GM18909 (cell line): ENCODE data around the gene ZNF462.
"Not testable (repeated sequence)": the region's sequence is repeated elsewhere in the genome, so short reads cannot be mapped to it uniquely, and the experiment has no call there.

Experiments used
- ATAC-seq: cut with Tn5 transposase; IDR thresholded peaks from one replicate; pipeline ENCODE4 v1.9.1; 2021; ENCODE audit warnings: mild to moderate bottlenecking; ENCODE audit not compliant: unreplicated experiment, poor library complexity

Gene ZNF462

DNA sequence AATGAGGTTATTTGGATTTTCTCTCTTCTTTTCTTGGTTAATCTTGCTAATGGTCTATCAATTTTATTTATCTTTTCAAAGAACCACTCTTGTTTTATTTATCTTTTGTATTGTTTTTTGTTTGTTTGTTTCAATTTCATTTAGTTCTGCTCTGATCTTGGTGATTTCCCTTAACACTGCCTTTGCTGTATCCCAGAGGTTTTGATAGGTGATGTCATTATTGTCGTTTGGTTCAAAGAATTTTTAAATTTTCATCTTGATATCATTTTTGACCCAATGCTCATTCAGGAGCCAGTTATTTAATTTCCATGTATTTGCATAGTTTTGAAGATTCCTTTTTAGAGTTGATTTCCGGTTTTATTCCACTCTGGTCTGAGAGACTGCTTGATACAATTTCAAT, 126.9 kb downstream of the ZNF462 start:
- not testable (repeated sequence) for ATAC-seq

- no peak for ATAC-seq
These were observed 129.2 kb downstream of the ZNF462 start for GRCh38 chr9:106992186-106992585.

- ATAC-seq, result no peak
These were observed 130.6 kb downstream of the ZNF462 start for GRCh38 chr9:106993603-106994002.

DNA sequence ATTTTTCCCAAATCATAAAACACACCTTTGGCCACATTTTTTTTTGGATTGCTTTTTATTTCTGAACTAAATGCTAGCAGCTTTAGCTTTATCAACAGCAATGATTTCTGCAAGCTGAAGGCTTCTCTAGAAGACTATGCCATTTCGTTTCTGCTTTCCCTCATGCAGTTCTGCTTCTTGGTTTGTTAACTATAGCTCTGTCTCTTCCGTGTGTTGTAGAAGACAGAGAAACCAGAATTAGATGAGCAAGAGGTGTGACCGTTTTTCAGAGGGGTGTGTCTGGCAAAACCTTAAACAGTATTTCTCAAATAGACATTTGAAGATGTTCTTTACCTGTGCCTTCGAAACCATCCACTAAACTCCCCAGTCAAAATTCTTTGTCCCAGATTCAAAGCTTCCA, 131.5 kb downstream of the ZNF462 start:
- ATAC-seq, result no peak

DNA sequence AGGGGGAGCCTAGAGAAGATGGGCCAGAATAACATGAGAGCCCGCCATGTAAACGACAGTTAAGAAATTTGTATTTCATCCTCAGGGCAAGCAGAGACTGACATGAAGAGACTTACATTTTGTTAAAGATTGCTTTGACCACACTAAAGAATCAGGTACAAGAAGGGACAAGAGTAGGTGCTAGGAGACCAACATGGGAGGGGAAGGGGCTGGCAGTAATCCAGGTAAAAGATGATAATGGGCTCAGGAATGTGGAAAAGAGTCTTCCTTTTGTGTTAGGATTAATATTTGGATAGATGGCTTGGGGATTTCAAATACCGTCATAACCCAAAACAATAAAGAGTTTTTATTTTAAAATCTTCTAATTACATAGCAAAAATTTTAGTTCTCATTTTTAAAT, 137.3 kb downstream of the ZNF462 start:
- ATAC-seq, result no peak

DNA sequence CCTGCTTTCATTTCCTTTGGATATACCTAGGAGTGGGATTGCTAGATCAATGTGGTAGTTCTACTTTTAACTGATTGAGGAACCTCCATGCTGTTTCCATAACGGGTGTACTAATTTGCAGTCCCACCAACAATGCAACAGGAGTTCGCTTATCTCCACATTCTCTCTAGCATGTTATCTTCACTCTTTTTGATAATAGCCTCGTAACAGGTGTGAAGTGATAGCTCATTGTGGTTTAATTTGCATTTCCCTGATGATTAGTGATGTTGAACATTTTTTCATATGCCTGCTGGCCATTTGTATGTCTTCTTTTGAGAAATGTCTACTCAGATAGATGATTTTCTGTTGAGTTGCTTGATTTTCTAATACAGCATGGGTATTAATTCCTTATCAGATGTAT, 142.2 kb downstream of the ZNF462 start:
- no peak for ATAC-seq

GRCh38 chr9:107007402-107007801, 144.4 kb downstream of the ZNF462 start:
- no peak for ATAC-seq

- no peak for ATAC-seq
These were observed 145.0 kb downstream of the ZNF462 start for GRCh38 chr9:107008011-107008410.

DNA sequence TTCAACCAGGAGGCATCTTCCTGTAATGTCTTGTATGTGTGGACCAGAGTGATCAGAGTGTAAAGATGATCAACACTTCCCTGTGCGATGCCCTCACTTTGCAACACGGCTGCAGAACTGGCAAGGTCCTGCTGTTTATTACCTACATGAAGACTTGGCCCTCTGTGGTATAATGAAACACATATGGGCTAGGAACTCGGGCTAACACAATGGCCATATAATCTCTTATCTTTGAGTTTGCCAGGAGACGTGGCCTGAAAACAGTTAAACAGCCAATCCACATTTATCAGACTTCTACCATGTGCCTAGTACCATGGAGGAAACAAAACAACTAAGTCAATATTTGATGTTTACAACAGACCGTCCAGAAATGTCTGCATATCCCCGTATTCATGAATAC, 145.5 kb downstream of the ZNF462 start:
- no peak for ATAC-seq

- ATAC-seq, result no peak
These were observed 153.4 kb downstream of the ZNF462 start for GRCh38 chr9:107016383-107016782.

DNA sequence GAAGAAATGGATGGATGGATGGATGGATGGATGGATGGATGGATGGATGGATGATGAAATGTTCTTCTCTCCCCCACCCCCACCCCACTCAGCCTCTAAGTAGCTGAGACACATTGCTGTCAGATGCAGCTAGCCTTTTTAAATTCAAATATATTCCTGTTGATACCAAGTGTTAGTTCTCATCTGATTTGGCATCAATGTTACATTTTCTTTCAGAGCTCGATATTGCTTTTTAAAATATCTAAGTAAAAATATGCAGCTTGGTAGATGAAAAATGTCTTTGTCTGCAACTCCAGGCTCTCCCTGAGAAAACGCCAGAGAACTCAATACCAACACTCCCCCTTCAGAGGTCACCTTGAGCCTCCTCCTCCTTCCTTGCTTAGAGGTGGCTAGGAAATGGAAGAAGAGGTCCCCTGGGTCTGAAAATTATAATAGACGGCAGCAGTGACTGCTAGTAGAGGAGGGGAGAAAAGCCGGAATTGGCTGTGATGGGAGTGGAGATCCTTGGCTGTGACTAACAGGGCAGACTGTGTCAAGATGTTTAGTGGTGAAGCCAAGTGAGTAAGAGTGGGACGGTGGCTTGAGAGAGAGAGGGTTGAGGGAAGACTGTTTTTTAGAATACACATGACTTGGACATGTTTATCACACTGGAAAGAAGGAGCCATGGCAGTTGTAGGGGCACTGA, 156.0 kb downstream of the ZNF462 start:
- no peak for ATAC-seq

DNA sequence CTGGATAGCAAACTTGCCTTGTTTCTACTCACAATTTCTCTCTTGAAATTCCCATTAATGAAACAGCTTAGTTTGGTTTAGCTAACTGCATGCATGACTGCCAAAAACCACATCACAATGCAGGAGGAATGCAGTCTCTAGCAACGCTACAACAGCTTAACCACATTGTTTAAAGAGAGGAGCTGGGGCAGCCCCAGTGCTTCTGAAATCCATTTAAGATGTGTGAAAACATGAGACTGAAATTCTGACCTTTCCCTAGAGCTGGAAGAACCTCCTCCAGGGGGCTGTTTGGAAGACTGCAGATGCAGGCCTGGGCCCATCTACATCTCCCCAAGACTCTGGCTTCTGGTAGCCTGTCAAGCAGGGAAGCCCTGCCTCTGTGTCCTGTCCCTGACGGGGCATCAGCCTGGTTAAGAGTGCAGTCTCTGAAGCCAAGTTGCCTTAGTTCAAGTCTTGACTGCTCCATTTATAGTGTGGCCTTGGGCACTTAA, 157.1 kb downstream of the ZNF462 start:
- ATAC-seq, result no peak

GRCh38 chr9:107024193-107024592, 161.2 kb downstream of the ZNF462 start:
- ATAC-seq, result peak; percentile 95

DNA sequence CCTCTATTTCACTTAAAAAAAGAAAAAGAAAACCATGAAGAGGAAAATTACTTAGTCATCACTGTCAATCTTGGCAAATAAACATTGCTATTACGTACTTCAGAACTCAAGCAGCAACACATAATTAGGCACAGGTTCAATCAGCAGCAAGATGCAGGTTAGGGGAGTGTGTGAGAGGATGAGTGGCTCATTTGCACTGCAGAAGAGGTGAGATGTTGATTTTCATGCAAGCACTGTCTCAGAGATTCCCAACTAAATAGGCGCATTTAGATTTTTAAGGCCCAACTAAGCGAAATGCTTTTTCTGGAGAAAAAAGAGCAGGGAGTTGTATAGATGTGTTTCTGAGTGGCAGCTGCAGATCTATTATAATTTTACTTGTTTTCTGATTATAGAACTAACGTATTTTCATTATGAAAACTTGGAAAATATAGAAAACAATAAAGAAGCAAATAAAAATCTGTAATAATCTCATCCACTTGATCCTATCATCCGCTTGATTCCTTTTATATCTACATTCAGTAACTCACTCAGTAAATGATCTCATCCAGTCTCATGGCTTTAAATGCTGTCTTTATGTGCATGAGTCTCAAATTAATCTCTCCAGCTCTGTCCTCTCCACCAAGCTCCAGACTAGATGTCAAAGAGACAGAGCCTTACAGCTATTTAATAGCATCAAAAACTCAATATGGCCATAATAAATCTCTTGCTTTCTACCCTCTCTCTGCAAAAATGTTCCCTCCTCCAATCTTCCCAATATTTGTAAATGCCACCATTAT, 162.5 kb downstream of the ZNF462 start:
- no peak for ATAC-seq

DNA sequence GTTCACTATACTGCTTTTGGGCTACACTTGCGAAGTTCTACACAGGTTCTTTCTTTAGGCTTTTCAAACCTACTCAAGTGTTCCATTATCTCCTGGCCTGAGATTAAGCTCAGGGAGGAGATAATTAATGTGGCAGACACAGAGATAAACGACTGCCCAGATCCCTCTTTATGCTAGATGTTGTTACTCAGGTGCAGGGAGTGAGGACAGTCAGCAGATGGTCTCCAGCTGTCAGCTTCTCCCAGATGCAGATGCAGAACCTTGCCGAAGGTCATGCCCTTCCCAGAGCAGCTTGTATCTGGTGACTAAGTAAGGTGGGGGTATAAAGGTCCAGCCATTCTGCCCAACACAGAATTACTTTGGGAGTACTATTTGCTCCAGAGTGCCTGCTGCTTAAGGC, 166.2 kb downstream of the ZNF462 start:
- no peak for ATAC-seq

DNA sequence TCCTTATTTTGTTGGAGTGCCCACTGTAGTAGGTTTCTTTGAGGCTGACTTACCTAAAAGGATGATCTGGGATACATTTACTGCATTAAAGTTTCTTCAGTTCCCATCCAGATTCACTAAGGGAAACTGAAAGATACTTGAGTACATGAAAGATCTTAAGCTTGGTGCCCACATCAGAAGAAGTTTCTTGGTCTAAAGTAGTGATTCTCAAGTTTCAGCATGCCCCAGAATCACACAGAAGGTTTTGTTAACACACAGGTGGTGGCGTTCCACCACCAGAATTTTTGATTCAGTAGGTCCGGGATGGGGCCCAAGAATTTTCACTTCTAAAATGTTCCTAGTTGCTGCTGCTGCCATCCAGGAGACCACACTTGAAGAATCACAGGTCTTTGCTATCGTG, 171.0 kb downstream of the ZNF462 start:
- ATAC-seq, result no peak

GRCh38 chr9:107034831-107035230, 171.9 kb downstream of the ZNF462 start:
- no peak for ATAC-seq

GRCh38 chr9:107036367-107036766, 173.4 kb downstream of the ZNF462 start:
- no peak for ATAC-seq

DNA sequence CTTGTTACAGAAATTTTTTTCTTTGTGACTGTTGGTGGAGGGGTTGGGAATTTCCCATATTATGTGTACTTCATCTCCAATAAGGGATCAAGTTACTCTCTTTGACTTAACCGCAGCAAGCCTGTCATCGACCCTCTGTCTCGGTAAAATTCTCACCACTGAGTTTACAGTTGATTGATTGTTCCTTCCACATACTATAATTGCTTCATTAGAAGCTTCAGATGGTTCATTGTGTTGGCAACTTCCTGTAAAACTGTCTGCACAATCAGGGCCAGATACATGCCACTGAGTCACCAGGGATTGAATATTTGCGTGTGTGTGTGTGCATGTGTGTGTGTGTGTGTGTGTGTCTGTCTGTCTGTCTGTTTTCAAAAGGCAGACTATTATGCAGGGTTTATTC, 176.6 kb downstream of the ZNF462 start:
- ATAC-seq, result no peak

- ATAC-seq, result no peak
These were observed 179.6 kb downstream of the ZNF462 start for GRCh38 chr9:107042606-107043005.

DNA sequence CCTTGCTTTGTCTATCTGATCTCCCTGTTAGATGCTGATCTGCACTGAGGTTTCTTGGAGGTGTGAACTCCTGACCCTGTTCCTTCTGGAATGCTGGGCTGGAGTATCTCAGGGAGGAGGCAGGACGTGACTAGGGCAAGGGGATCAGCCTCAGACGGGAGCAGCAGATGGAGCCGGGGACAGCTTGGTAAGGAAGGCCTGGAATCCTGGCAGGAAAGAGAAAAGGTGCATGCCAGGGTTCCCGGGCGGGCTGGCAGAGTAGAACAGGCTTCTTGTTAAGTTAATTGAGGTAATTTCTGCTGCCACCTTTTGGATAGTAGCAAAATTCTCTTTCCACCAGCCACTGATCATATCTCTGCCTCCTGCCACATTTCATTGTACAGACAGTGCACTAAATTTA, 180.9 kb downstream of the ZNF462 start:
- ATAC-seq, result no peak

DNA sequence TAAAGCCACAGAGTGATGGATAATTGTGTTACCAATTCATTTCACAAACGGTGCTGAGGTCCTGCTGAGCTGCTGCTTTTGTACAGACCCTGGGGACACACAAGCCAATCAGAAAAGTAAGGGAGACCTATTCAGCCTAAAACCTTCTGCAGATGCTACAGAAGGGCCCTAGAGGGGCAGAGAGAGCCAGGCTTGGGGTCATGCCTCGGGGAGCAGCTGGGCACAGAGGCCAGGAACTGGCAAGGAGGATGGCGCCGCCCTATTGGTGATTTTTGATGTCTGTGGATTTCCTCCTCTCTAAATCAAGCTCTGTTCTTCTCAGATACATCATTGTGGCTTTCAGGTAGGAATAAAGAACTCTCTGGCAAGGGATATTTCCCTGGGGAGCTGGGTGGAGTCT, 181.9 kb downstream of the ZNF462 start:
- no peak for ATAC-seq
